Chondrocyte (in vitro differentiated cells): ENCODE data around the gene DPH2. TPM values are rescaled to one million over a fixed set of nuclear protein-coding genes. Genes with fewer than 3 reads are reported as not detected.
A peak's percentile ranks its signal among the peaks of the same experiment; 100 is the strongest.

Experiments used
- DNase-seq: peaks from one replicate; pipeline ENCODE4 v3.0.0; 2021; ENCODE audit warnings: mixed read lengths, low spot score
- H3K27ac Mint-ChIP-seq: one replicate; pipeline ENCODE4 v1.8.0; 2021; ENCODE audit warnings: mild to moderate bottlenecking, moderate library complexity, mixed read lengths; ENCODE audit not compliant: unreplicated experiment
- H3K27me3 Mint-ChIP-seq: 2 replicates; pipeline ENCODE4 v1.8.0; 2021; ENCODE audit warnings: low read depth, mixed read lengths
- H3K36me3 Mint-ChIP-seq: 2 replicates; pipeline ENCODE4 v1.8.0; 2021; ENCODE audit warnings: low read depth, mixed read lengths
- H3K4me1 Mint-ChIP-seq: 2 replicates; pipeline ENCODE4 v1.8.0; 2021; ENCODE audit warnings: low read depth, mild to moderate bottlenecking, mixed read lengths
- H3K4me3 Mint-ChIP-seq: one replicate; pipeline ENCODE4 v1.8.0; 2021; ENCODE audit warnings: mild to moderate bottlenecking, moderate library complexity, mixed read lengths; ENCODE audit not compliant: unreplicated experiment
- H3K9me3 Mint-ChIP-seq: 2 replicates; pipeline ENCODE4 v1.8.0; 2021; ENCODE audit warnings: low read depth, mixed read lengths
- total RNA-seq: library from RNA; stranded (reverse); gene quantifications from 3 replicates; pipeline ENCODE4 v1.2.1, GENCODE V29; 2021
- TF ChIP-seq, protein P1 (sequence below): fragments of 200-600 bp; sonication (generic); IDR thresholded peaks from 2 replicates; pipeline ENCODE4 v1.5.0; 2021; ENCODE audit warnings: antibody characterized with exemption, mild to moderate bottlenecking, moderate library complexity

Gene DPH2
- total RNA-seq, 1 donor from 2014 or later, result 22.4 TPM

DNA sequence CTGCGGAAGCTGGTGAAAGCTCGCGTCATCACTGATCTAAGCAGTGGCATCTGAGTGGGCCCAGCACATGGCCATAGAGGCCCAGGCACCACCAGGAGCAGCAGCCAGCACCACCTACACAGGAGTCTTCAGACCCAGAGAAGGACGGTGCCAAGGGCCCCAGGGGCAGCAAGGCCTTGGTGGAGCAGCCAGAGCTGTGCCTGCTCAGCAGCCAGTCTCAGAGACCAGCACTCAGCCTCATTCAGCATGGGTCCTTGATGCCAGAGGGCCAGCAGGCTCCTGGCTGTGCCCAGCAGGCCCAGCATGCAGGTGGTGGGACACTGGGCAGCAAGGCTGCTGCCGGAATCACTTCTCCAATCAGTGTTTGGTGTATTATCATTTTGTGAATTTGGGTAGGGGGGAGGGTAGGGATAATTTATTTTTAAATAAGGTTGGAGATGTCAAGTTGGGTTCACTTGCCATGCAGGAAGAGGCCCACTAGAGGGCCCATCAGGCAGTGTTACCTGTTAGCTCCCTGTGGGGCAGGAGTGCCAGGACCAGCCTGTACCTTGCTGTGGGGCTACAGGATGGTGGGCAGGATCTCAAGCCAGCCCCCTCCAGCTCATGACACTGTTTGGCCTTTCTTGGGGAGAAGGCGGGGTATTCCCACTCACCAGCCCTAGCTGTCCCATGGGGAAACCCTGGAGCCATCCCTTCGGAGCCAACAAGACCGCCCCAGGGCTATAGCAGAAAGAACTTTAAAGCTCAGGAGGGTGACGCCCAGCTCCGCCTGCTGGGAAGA, 39.5 kb upstream of the DPH2 start:
- no peak overlapping the region for H3K27ac Mint-ChIP-seq
- no peaks in the 10 kb centered on the region for H3K27me3 Mint-ChIP-seq
- H3K36me3 Mint-ChIP-seq, result peaks cover 11% of the 10 kb centered on the region

DNA sequence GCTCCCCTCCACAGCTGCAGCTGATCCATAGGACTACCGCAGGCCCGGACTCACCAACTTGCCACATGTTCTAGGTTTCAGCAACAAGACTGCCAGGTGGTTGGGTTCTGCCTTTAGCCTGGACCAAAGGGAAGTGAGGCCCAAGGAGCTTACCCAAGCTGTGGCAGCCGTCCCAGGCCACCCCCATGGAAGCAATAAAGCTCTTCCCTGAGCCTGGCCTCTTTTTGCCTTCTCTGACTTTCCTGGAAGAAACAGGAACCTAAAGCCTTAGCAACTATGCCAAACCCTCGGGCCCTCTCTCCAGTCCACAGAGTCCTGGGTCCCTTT, 38.9 kb upstream of the DPH2 start:
- Mint-ChIP-seq H3K4me1 (peaks cover 18% of the 10 kb centered on the region), H3K27me3 (no peaks in the 10 kb centered on the region)

More for the DNA sequence above, 39.5 kb upstream of the DPH2 start:
- no peak for DNase-seq
- TF ChIP-seq, protein P1, sequence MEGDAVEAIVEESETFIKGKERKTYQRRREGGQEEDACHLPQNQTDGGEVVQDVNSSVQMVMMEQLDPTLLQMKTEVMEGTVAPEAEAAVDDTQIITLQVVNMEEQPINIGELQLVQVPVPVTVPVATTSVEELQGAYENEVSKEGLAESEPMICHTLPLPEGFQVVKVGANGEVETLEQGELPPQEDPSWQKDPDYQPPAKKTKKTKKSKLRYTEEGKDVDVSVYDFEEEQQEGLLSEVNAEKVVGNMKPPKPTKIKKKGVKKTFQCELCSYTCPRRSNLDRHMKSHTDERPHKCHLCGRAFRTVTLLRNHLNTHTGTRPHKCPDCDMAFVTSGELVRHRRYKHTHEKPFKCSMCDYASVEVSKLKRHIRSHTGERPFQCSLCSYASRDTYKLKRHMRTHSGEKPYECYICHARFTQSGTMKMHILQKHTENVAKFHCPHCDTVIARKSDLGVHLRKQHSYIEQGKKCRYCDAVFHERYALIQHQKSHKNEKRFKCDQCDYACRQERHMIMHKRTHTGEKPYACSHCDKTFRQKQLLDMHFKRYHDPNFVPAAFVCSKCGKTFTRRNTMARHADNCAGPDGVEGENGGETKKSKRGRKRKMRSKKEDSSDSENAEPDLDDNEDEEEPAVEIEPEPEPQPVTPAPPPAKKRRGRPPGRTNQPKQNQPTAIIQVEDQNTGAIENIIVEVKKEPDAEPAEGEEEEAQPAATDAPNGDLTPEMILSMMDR, result peak; percentile 65
- H3K9me3 Mint-ChIP-seq, result peaks cover 3% of the 10 kb centered on the region
- no peak overlapping the region for H3K4me3 Mint-ChIP-seq
- H3K4me1 Mint-ChIP-seq, result peaks cover 18% of the 10 kb centered on the region

DNA sequence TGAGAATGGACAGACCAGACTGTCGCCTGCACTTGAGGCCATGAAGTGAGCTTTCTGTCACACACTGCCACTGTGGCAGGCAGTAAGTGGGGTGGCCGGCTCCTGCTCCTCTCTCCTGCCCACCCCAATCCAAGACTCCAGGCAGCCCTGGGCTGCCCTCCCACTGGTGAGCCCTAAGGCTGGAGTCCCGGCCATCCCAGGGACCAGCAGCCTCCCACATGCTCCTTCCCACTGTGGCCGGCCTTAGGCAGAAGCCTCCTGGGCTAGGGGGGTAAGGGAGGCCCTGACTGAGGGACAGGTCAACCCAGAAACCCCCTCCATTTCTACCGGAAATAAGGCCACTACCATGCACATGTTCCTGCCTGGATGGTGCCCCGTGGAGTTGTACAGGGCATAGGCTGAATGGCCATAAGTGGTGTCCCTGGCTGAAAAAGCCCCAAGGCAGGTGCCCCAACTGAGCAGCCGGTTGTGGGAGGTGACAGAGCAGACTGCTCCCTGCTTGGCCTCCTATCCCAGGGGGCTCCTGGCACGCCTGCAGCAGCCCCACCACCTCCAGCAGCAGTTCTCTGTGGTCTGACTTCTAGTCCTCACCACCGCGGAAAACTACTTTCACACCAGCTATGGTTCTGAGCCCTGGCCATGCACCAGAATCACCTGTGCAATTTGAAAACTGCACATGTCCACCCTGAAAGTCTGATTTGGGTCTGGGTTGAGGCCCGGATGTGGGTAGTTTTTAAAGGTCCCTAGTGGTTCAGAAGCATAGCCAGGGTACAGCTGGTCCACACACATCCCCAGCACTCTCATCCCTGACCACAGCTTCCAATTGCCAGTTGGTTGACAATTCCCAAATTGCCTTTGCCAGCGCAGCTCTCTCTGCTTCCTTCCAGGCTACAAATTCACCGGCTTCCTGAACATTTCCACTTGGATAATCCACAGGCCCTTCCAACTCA, 37.8 kb upstream of the DPH2 start:
- Mint-ChIP-seq H3K9me3 (peaks cover 3% of the 10 kb centered on the region), H3K27me3 (no peaks in the 10 kb centered on the region), H3K4me3 (no peak overlapping the region), H3K36me3 (peaks cover 5% of the 10 kb centered on the region), H3K4me1 (peaks cover 20% of the 10 kb centered on the region), H3K27ac (no peak overlapping the region)
- DNase-seq, result no peak
- TF ChIP-seq, protein P1, result no peak

More for the DNA sequence above, 38.9 kb upstream of the DPH2 start:
- Mint-ChIP-seq H3K9me3 (peaks cover 3% of the 10 kb centered on the region), H3K4me3 (no peak overlapping the region), H3K27ac (no peak overlapping the region), H3K36me3 (peaks cover 6% of the 10 kb centered on the region)
- no peak for DNase-seq
- TF ChIP-seq, protein P1, result no peak

DNA sequence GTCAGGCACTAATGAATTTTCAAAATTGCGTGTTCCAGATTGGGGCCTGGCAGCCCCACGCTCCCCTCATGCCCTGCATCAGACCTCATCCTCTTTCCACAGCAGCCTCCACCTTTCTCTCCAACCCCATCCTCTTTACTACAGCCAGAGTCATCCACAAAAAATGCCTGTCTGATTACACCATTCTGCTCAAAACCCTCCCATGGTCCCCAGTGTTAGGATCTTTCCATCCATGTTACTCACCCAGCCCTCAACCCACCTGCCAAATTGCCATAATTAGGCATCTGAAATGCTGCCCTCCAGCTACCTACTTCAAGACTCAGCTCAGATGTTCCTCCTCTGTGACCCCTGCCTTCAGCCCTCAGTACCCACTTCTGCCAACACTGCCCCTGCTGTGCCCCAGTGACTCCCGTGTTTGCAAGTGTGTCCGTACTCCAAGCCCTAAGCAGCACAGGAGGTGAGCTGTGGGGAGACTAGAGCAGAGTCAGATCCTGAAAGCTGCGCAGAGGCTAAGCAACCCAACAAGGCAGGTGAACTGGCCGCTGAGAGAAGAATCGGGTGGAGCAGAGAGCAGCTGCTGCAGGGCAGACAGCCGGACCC, 36.9 kb upstream of the DPH2 start:
- H3K4me3 Mint-ChIP-seq, result peak overlapping the region; percentile 61
- no peak for DNase-seq
- peaks cover 5% of the 10 kb centered on the region for H3K36me3 Mint-ChIP-seq
- TF ChIP-seq, protein P1, result no peak
- peaks cover 20% of the 10 kb centered on the region for H3K4me1 Mint-ChIP-seq
- peaks cover 3% of the 10 kb centered on the region for H3K9me3 Mint-ChIP-seq
- H3K27ac Mint-ChIP-seq, result peak overlapping the region; percentile 42
- no peaks in the 10 kb centered on the region for H3K27me3 Mint-ChIP-seq
